ENCODE data around the gene TEK.

DNA sequence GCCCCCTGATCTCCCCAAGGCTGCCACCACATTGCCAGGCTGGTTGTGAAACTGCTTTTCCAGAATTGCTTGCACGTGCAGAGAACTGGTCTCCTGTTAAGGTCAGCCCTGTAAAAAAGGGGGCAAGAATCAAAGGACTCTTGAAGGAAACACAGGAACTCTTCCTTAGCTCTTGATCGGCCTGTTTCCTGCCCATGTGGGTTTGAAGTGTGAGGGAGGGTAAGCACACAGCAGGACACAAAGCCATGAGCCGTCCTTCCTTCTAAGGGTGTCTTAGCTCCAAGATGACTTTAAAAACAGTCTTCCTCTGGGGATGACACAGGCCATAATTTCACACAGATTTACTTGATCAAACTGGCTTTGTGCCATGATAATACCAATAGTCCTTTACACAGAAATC, 36.1 kb downstream of the TEK start:
- no peak for TF ChIP-seq EZH2 (IDR thresholded peaks at IDR 0.05; ENCODE audit: insufficient read depth, poor library complexity, severe bottlenecking)
- TF ChIP-seq EZH2phosphoT487 (IDR thresholded peaks at IDR 0.05; ENCODE audit: insufficient read depth, low read depth), result no peak

Data from GM23248 (cell line).